Liver (tissue), 9 donors: ENCODE results near the gene KHK. TPM values are rescaled to one million over a fixed set of nuclear protein-coding genes. Genes with fewer than 3 reads are reported as not detected.

Experiments
- DNase-seq: peaks from one replicate; pipeline ENCODE4 v3.0.0-alpha.2; 2017; ENCODE audit warnings: low spot score
- H3K27ac ChIP-seq, 2 donors: one replicate each; pipeline ENCODE4 v1.7.0; 2013; ENCODE audit warnings: inconsistent platforms in 2 of 2, low read length in 2 of 2, control low read depth in 1 of 2, low read depth in 1 of 2, mild to moderate bottlenecking in 1 of 2
- H3K27me3 ChIP-seq, 4 donors: one replicate each; pipeline versions ENCODE4 v1.6.1 to v1.7.0; 2013; ENCODE audit warnings: low read length in 3 of 4, inconsistent platforms in 1 of 4, mild to moderate bottlenecking in 1 of 4, moderate library complexity in 1 of 4; ENCODE audit not compliant: control insufficient read depth in 4 of 4, insufficient read depth in 4 of 4
- H3K36me3 ChIP-seq, 4 donors: one replicate each; pipeline versions ENCODE4 v1.6.1 to v1.7.0; 2013; ENCODE audit warnings: low read length in 3 of 4, mild to moderate bottlenecking in 3 of 4, low read depth in 1 of 4, moderate library complexity in 1 of 4; ENCODE audit not compliant: control insufficient read depth in 4 of 4, insufficient read depth in 3 of 4
- H3K4me1 ChIP-seq, 4 donors: one replicate each; pipeline versions ENCODE4 v1.6.1 to v1.7.0; 2013; ENCODE audit warnings: low read length in 3 of 4, mild to moderate bottlenecking in 3 of 4, moderate library complexity in 1 of 4; ENCODE audit not compliant: control insufficient read depth in 4 of 4, insufficient read depth in 4 of 4
- H3K4me3 ChIP-seq, 3 donors: one replicate each; pipeline versions ENCODE4 v1.6.1 to v1.7.0; 2013; ENCODE audit warnings: low read length in 3 of 3, control low read depth in 1 of 3, low read depth in 1 of 3, mild to moderate bottlenecking in 1 of 3
- H3K9ac ChIP-seq, 2 donors: one replicate each; pipeline ENCODE4 v1.7.0; 2013; ENCODE audit warnings: low read length in 2 of 2, mild to moderate bottlenecking in 2 of 2, moderate library complexity in 2 of 2, control low read depth in 1 of 2, low read depth in 1 of 2
- H3K9me3 ChIP-seq, 4 donors: one replicate each; pipeline versions ENCODE4 v1.6.1 to v1.7.0; 2013; ENCODE audit warnings: low read length in 3 of 4; ENCODE audit not compliant: control insufficient read depth in 4 of 4
- EGR1 ChIP-seq, 2 donors: IDR thresholded peaks; 2 replicates each; pipeline ENCODE4 v1.6.1; 2016 to 2018; ENCODE audit warnings: antibody characterized with exemption in 2 of 2, low read depth in 2 of 2
- GABPA ChIP-seq, 2 donors: IDR thresholded peaks in 1 of 2; conservative IDR thresholded peaks in 1 of 2; 2 replicates each; pipeline ENCODE4 v1.6.1; 2016; ENCODE audit warnings: antibody characterized with exemption in 2 of 2, mild to moderate bottlenecking in 1 of 2, moderate library complexity in 1 of 2
- HNF4A ChIP-seq, 2 donors: conservative IDR thresholded peaks; 2 replicates each; pipeline ENCODE4 v1.6.1; 2016; ENCODE audit warnings: antibody characterized with exemption in 2 of 2, mild to moderate bottlenecking in 2 of 2
- HNF4G ChIP-seq: IDR thresholded peaks from 2 replicates; pipeline ENCODE4 v1.6.1; 2016; ENCODE audit warnings: antibody characterized with exemption
- JUND ChIP-seq, 2 donors: IDR thresholded peaks; 2 replicates each; pipeline ENCODE4 v1.6.1; 2016; ENCODE audit warnings: antibody characterized with exemption in 2 of 2
- NR2F2 ChIP-seq: IDR thresholded peaks from 2 replicates; pipeline ENCODE4 v1.6.1; 2016; ENCODE audit warnings: antibody characterized with exemption
- RAD21 ChIP-seq, 2 donors: IDR thresholded peaks; 2 replicates each; pipeline ENCODE4 v1.6.1; 2016; ENCODE audit warnings: antibody characterized with exemption in 2 of 2, mild to moderate bottlenecking in 2 of 2
- REST ChIP-seq: IDR thresholded peaks from 2 replicates; pipeline ENCODE4 v1.6.1; 2016; ENCODE audit warnings: antibody characterized with exemption, mild to moderate bottlenecking
- RXRA ChIP-seq, 2 donors: IDR thresholded peaks; 2 replicates each; pipeline ENCODE4 v1.6.1; 2017 to 2018; ENCODE audit warnings: antibody characterized with exemption in 2 of 2, mild to moderate bottlenecking in 1 of 2
- TAF1 ChIP-seq: conservative IDR thresholded peaks from 2 replicates; pipeline ENCODE4 v1.6.1; 2016; ENCODE audit warnings: antibody characterized with exemption, mild to moderate bottlenecking
- YY1 ChIP-seq: IDR thresholded peaks from 2 replicates; pipeline ENCODE4 v1.6.1; 2016; ENCODE audit warnings: antibody characterized with exemption, mild to moderate bottlenecking
- WGBS: extraction: QIAGEN DNeasy Blood & Tissue Kit; methylation state at CpG from one replicate; pipeline ENCODE4 v1.1.7; 2013; 5-methylcytosine and 5-hydroxymethylcytosine counted together
- polyA plus RNA-seq, 2 donors: library from polyadenylated mRNA; stranded (reverse) in 1 of 2; unstranded in 1 of 2; fragments of 200-250 nt in 1 of 2; fragments of >200 nt in 1 of 2; fragmentation: Nextera tagmentation in 1 of 2; extraction: Ambion mirVana in 1 of 2; gene quantifications; one replicate each; pipeline versions ENCODE4 v1.2.1 to v1.2.3, GENCODE V29; 2013 to 2015
- total RNA-seq, 2 donors: library from RNA; depleted of rRNA; stranded (reverse); fragments of >200 nt; gene quantifications; one replicate each; pipeline ENCODE4 v1.2.3, GENCODE V29; 2014
- TF ChIP-seq, protein P1 (sequence below): IDR thresholded peaks from 2 replicates; pipeline ENCODE4 v1.6.1; 2016; ENCODE audit warnings: antibody characterized with exemption
- TF ChIP-seq, protein P2 (sequence below): IDR thresholded peaks from 2 replicates; pipeline ENCODE4 v1.6.1; 2016; ENCODE audit warnings: antibody characterized with exemption
- TF ChIP-seq, protein P3 (sequence below): fragments of 150-350 bp; IDR thresholded peaks from 2 replicates; pipeline ENCODE4 v1.5.1; 2017; ENCODE audit warnings: improper control_type of control experiment, low read depth, low read length; ENCODE audit not compliant: missing input control
- TF ChIP-seq, protein P4 (sequence below): IDR thresholded peaks from 2 replicates; pipeline ENCODE4 v1.6.1; 2016; ENCODE audit warnings: antibody characterized with exemption
- donor health status: healthy.
- donor health status: healthy.
- donor health status: healthy.
- donor health status: healthy.
- donor health status: healthy.

The KHK gene
- total and polyA plus RNA-seq, 4 donors = 26.1 to 462 (median 188) TPM

DNA sequence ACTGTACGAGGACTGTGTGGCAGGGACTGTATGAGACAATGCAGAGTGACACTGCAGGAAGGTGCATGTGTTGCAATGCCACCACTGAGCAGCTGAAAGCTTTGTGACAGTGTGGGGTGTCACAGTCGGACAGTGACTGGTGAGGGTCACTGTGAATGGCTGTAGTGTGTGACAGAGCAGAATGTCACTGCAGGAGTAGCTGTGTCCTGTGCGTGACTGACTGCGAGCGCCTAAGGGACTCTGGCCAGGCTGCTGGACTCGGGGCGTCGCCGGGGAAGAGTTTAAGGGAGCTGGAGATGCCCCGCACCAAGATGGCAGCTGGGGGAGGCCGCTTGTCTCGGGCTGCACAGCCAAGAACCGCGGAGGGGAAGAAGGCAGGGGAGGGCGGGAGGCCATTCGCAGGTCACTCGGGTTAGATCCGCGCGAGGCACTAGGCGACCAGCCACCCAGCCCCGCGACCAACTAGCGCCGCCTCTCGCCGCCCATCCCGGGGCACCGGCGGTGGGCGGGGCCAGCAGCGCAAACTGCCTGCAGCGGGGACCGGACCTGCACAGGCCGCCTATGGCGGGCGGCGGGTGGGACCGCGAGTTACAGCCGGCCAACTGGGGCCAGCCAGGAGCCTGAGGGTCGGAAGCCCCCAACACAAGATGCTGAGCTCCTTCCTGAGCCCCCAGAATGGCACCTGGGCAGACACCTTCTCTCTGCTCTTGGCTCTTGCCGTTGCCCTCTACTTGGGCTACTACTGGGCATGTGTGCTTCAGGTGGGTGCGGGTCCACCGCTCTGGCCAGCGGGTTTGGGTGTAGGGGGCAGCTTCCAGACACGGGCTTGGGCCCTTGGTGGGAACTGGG, 37.0 kb downstream of the KHK start, which contains the start of gene ABHD1:
ABHD1 (plus strand) TSS at position 514 of the 849 bp plus-strand sequence; CDS start at position 648, 134 bp downstream.
- no peak for TF ChIP-seq RAD21 (IDR thresholded peaks at IDR 0.05)
- TF ChIP-seq, protein P1, sequence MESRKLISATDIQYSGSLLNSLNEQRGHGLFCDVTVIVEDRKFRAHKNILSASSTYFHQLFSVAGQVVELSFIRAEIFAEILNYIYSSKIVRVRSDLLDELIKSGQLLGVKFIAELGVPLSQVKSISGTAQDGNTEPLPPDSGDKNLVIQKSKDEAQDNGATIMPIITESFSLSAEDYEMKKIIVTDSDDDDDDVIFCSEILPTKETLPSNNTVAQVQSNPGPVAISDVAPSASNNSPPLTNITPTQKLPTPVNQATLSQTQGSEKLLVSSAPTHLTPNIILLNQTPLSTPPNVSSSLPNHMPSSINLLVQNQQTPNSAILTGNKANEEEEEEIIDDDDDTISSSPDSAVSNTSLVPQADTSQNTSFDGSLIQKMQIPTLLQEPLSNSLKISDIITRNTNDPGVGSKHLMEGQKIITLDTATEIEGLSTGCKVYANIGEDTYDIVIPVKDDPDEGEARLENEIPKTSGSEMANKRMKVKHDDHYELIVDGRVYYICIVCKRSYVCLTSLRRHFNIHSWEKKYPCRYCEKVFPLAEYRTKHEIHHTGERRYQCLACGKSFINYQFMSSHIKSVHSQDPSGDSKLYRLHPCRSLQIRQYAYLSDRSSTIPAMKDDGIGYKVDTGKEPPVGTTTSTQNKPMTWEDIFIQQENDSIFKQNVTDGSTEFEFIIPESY = no peak
- peak in 1 of 2 donors; percentile 5 for TF ChIP-seq HNF4A (conservative IDR thresholded peaks at IDR 0.05)
- no peak for TF ChIP-seq HNF4G
- TF ChIP-seq GABPA (IDR thresholded peaks at IDR 0.05 in 1 of 2, conservative IDR thresholded peaks at IDR 0.05 in 1 of 2) = no peak
- TF ChIP-seq, protein P2, sequence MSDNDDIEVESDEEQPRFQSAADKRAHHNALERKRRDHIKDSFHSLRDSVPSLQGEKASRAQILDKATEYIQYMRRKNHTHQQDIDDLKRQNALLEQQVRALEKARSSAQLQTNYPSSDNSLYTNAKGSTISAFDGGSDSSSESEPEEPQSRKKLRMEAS = no peak
- peak; percentile 87 for TF ChIP-seq YY1
- TF ChIP-seq RXRA (IDR thresholded peaks at IDR 0.05) = no peak
- TF ChIP-seq EGR1 (IDR thresholded peaks at IDR 0.05; ENCODE audit: low read depth in 2 of 2) = no peak
- TF ChIP-seq TAF1 = no peak
- TF ChIP-seq, protein P3, sequence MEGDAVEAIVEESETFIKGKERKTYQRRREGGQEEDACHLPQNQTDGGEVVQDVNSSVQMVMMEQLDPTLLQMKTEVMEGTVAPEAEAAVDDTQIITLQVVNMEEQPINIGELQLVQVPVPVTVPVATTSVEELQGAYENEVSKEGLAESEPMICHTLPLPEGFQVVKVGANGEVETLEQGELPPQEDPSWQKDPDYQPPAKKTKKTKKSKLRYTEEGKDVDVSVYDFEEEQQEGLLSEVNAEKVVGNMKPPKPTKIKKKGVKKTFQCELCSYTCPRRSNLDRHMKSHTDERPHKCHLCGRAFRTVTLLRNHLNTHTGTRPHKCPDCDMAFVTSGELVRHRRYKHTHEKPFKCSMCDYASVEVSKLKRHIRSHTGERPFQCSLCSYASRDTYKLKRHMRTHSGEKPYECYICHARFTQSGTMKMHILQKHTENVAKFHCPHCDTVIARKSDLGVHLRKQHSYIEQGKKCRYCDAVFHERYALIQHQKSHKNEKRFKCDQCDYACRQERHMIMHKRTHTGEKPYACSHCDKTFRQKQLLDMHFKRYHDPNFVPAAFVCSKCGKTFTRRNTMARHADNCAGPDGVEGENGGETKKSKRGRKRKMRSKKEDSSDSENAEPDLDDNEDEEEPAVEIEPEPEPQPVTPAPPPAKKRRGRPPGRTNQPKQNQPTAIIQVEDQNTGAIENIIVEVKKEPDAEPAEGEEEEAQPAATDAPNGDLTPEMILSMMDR = no peak
- peak within 1 kb of the TSS; percentile 45 to 62 (median 61) for H3K4me3 ChIP-seq
- no peaks in the 10 kb centered on the region for H3K36me3 ChIP-seq
- WGBS = 7% methylated on average over 47 of the region's 47 CpGs
- peaks cover 6 to 35% (median 19%) of the 10 kb centered on the region in 4 donors for H3K4me1 ChIP-seq
- H3K27ac ChIP-seq = peak within 1 kb of the TSS; percentile 14 to 37
- H3K27me3 ChIP-seq = no peaks in the 10 kb centered on the region
- DNase-seq = peak; percentile 71
- peak within 1 kb of the TSS in 1 of 2 donors; percentile 47 for H3K9ac ChIP-seq
- H3K9me3 ChIP-seq = no peaks in the 10 kb centered on the region

- TF ChIP-seq RAD21 (IDR thresholded peaks at IDR 0.05) (no peak), TAF1 (no peak), RXRA (IDR thresholded peaks at IDR 0.05) (no peak), NR2F2 (no peak), GABPA (IDR thresholded peaks at IDR 0.05 in 1 of 2, conservative IDR thresholded peaks at IDR 0.05 in 1 of 2) (no peak), REST (no peak), JUND (IDR thresholded peaks at IDR 0.05) (no peak), EGR1 (IDR thresholded peaks at IDR 0.05; ENCODE audit: low read depth in 2 of 2) (no peak)
- TF ChIP-seq, protein P2 = no peak
- TF ChIP-seq, protein P3 = no peak
- TF ChIP-seq, protein P1 = no peak
- TF ChIP-seq, protein P4, sequence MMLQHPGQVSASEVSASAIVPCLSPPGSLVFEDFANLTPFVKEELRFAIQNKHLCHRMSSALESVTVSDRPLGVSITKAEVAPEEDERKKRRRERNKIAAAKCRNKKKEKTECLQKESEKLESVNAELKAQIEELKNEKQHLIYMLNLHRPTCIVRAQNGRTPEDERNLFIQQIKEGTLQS = no peak
- no peak overlapping the region for H3K4me3 ChIP-seq
- peaks cover 0 to 8% (median 3%) of the 10 kb centered on the region in 4 donors for H3K36me3 ChIP-seq
- H3K9ac ChIP-seq = no peak overlapping the region
- no peaks in the 10 kb centered on the region for H3K9me3 ChIP-seq
- no peaks in the 10 kb centered on the region for H3K27me3 ChIP-seq
- no peak for DNase-seq
- 90% methylated on average over 3 of the region's 3 CpGs for WGBS
- H3K4me1 ChIP-seq = peaks cover 0 to 27% (median 15%) of the 10 kb centered on the region in 4 donors
- H3K27ac ChIP-seq = no peak overlapping the region
Observed at GRCh38 chr2:27125104-27125503, 38.5 kb downstream of the KHK start.
